ENCODE results near the gene TGM2.

DNA sequence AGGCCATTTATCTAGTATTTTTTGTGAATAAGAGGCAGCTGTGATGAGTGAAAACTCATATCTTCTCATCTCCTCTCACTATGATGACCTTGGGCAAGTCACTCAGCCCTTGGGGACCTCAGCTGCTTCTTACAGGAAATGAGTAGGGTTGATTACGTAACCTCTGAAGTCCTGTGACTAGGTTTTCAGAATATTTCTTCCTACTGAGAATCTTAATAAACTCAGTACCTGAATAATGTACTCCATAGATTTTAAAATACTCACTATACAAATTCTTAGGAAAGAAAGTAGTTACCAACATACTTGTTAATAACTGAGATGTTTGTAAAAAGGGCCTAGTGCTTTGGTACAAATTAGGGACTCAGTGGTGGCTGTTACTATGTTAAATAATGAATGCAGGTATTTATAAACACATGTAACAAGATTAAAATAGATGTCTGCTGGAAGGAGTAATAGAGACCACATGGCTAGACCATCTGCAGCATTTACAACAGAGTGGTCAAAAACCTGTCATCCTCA is 70.6 kb downstream of the TGM2 start:
- TF ChIP-seq RAD21 (conservative IDR thresholded peaks at IDR 0.05 in 1 of 2, IDR thresholded peaks at IDR 0.05 in 1 of 2) (no peak), CEBPB (IDR thresholded peaks at IDR 0.05) (peak; percentile 74 to 85; a peak in 3 of 4 replicates), CHD2 (IDR thresholded peaks at IDR 0.05; ENCODE audit: low read length, partially characterized antibody) (no peak), BHLHE40 (IDR thresholded peaks at IDR 0.05; ENCODE audit: low read depth, low read length) (no peak), MAZ (IDR thresholded peaks at IDR 0.05; ENCODE audit: borderline replicate concordance, low read depth, low read length) (no peak), EP300 (IDR thresholded peaks at IDR 0.05) (peak in 1 of 2 experiments; percentile 15; a peak in 1 of 5 replicates), EHMT2 (IDR thresholded peaks at IDR 0.05; ENCODE audit: low read depth) (no peak)
- TF ChIP-seq, protein P1, sequence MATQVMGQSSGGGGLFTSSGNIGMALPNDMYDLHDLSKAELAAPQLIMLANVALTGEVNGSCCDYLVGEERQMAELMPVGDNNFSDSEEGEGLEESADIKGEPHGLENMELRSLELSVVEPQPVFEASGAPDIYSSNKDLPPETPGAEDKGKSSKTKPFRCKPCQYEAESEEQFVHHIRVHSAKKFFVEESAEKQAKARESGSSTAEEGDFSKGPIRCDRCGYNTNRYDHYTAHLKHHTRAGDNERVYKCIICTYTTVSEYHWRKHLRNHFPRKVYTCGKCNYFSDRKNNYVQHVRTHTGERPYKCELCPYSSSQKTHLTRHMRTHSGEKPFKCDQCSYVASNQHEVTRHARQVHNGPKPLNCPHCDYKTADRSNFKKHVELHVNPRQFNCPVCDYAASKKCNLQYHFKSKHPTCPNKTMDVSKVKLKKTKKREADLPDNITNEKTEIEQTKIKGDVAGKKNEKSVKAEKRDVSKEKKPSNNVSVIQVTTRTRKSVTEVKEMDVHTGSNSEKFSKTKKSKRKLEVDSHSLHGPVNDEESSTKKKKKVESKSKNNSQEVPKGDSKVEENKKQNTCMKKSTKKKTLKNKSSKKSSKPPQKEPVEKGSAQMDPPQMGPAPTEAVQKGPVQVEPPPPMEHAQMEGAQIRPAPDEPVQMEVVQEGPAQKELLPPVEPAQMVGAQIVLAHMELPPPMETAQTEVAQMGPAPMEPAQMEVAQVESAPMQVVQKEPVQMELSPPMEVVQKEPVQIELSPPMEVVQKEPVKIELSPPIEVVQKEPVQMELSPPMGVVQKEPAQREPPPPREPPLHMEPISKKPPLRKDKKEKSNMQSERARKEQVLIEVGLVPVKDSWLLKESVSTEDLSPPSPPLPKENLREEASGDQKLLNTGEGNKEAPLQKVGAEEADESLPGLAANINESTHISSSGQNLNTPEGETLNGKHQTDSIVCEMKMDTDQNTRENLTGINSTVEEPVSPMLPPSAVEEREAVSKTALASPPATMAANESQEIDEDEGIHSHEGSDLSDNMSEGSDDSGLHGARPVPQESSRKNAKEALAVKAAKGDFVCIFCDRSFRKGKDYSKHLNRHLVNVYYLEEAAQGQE (IDR thresholded peaks at IDR 0.05), result 0 out of 2 replicates have a peak, but pooled peaks have one; percentile 41
- TF ChIP-seq, protein P2, sequence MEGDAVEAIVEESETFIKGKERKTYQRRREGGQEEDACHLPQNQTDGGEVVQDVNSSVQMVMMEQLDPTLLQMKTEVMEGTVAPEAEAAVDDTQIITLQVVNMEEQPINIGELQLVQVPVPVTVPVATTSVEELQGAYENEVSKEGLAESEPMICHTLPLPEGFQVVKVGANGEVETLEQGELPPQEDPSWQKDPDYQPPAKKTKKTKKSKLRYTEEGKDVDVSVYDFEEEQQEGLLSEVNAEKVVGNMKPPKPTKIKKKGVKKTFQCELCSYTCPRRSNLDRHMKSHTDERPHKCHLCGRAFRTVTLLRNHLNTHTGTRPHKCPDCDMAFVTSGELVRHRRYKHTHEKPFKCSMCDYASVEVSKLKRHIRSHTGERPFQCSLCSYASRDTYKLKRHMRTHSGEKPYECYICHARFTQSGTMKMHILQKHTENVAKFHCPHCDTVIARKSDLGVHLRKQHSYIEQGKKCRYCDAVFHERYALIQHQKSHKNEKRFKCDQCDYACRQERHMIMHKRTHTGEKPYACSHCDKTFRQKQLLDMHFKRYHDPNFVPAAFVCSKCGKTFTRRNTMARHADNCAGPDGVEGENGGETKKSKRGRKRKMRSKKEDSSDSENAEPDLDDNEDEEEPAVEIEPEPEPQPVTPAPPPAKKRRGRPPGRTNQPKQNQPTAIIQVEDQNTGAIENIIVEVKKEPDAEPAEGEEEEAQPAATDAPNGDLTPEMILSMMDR (IDR thresholded peaks at IDR 0.05), result no peak
